OCI-LY7 (cell line): ENCODE measurements around the gene TMED8. TPM values are rescaled to one million over a fixed set of nuclear protein-coding genes. Genes with fewer than 3 reads are reported as not detected.

Source experiments
- BruUV-seq: library from RNA; stranded (reverse); fragments of 400-500 nt; replicated peaks from 2 replicates; lab custom pipeline; 2021; lab: Mats Ljungman, UMichigan
- CTCF ChIA-PET: fragments of 300-600 bp; sonication (Branson Sonifier 250); formaldehyde crosslinking; loops from one replicate; lab custom pipeline; 2022; ENCODE audit warnings: antibody characterized with exemption; ENCODE audit not compliant: unreplicated experiment; lab: Charles Lee
- POLR2A ChIA-PET: fragments of 300-600 bp; sonication (Branson Sonifier 250); formaldehyde crosslinking; loops from one replicate; lab custom pipeline; 2022; ENCODE audit warnings: antibody characterized with exemption; lab: Charles Lee
- DNase-seq: peaks from one replicate; pipeline ENCODE4 v3.0.0-alpha.2; 2015; ENCODE audit warnings: low spot score
- H2AFZ ChIP-seq: fragments of 200-600 bp; sonication (generic), shearing (Covaris generic); 2 replicates; pipeline ENCODE4 v1.6.1; 2014; ENCODE audit warnings: mild to moderate bottlenecking, antibody characterized with exemption, low read length, moderate library complexity
- H3K27ac ChIP-seq: fragments of 200-600 bp; sonication (generic); 2 replicates; pipeline ENCODE4 v1.5.1; 2014; ENCODE audit warnings: mixed run types, low read depth, mild to moderate bottlenecking, moderate library complexity, low read length, inconsistent platforms; ENCODE audit not compliant: poor library complexity, severe bottlenecking
- H3K36me3 ChIP-seq: fragments of 200-600 bp; sonication (generic); 2 replicates; pipeline ENCODE4 v1.6.1; 2014; ENCODE audit warnings: mild to moderate bottlenecking, antibody characterized with exemption, low read length, moderate library complexity, mixed read lengths; ENCODE audit not compliant: insufficient read depth
- H3K4me1 ChIP-seq: fragments of 200-600 bp; sonication (generic); 2 replicates; pipeline ENCODE4 v1.5.1; 2014; ENCODE audit warnings: mild to moderate bottlenecking, low read length; ENCODE audit not compliant: insufficient read depth, poor library complexity, severe bottlenecking
- H3K4me2 ChIP-seq: fragments of 200-600 bp; sonication (generic); 2 replicates; pipeline ENCODE4 v1.6.1; 2014; ENCODE audit warnings: mild to moderate bottlenecking, low read length
- H3K4me3 ChIP-seq: fragments of 200-600 bp; sonication (generic); 2 replicates; pipeline ENCODE4 v1.5.1; 2014; ENCODE audit warnings: mild to moderate bottlenecking, low read depth, low read length; ENCODE audit not compliant: poor library complexity, severe bottlenecking
- H3K79me2 ChIP-seq: fragments of 200-600 bp; sonication (generic); 2 replicates; pipeline ENCODE4 v1.6.1; 2016; ENCODE audit warnings: low read depth, mild to moderate bottlenecking, low read length, moderate library complexity, mixed read lengths; ENCODE audit not compliant: insufficient read depth
- H3K9me2 ChIP-seq: fragments of 200-600 bp; sonication (generic); 2 replicates; pipeline ENCODE4 v1.6.1; 2016; ENCODE audit warnings: mild to moderate bottlenecking, low read length, mixed read lengths; ENCODE audit not compliant: insufficient read depth
- H3K9me3 ChIP-seq: fragments of 200-600 bp; sonication (generic); 2 replicates; pipeline ENCODE4 v1.6.1; 2014; ENCODE audit warnings: mild to moderate bottlenecking, mixed run types, low read length, mixed read lengths
- H4K20me1 ChIP-seq: fragments of 200-600 bp; sonication (generic); 2 replicates; pipeline ENCODE4 v1.6.1; 2014; ENCODE audit warnings: mild to moderate bottlenecking, antibody characterized with exemption, low read length, moderate library complexity, mixed read lengths; ENCODE audit not compliant: insufficient read depth
- CTCF ChIP-seq: fragments of 200-600 bp; sonication (generic); conservative IDR thresholded peaks from 2 replicates; pipeline ENCODE4 v1.5.1; 2014; ENCODE audit warnings: mild to moderate bottlenecking, antibody characterized with exemption, low read length, moderate library complexity, mixed read lengths
- EZH2phosphoT487 ChIP-seq: fragments of 200-600 bp; sonication (generic); IDR thresholded peaks from 2 replicates; pipeline ENCODE4 v1.6.1; 2018; ENCODE audit warnings: low read depth, borderline replicate concordance, mild to moderate bottlenecking, mixed run types, antibody characterized with exemption, low read length, moderate library complexity, mixed read lengths
- intact Hi-C: fragments of 100-400 bp; cut with micrococcal nuclease; formaldehyde crosslinking; loops from one replicate; pipeline ENCODE4 v1.10.0; 2022; ENCODE audit not compliant: unreplicated experiment
- total RNA-seq, 2 experiments: library from RNA; depleted of rRNA in 1 of 2; stranded (reverse); fragments of >200 nt in 1 of 2; shearing (Covaris generic) in 1 of 2; gene quantifications; 2 replicates each; pipeline ENCODE4 v1.2.3, GENCODE V29; 2014 to 2022

The TMED8 gene
- total RNA-seq, 2 experiments from 2014 or later = 21.9 to 45.4 TPM

- intact Hi-C loops = no loop called here
- no peaks in the 10 kb centered on the region for H3K9me2 ChIP-seq
- H3K36me3 ChIP-seq = peaks cover 12% of the 10 kb centered on the region; the same call in 1 of the 2 replicates
- no peaks in the 10 kb centered on the region for H3K9me3 ChIP-seq
- no peaks in the 10 kb centered on the region for H3K79me2 ChIP-seq
- CTCF ChIA-PET = no interaction called here
- TF ChIP-seq CTCF (no peak), EZH2phosphoT487 (no peak)
- DNase-seq = no peak
- no peak overlapping the region for H3K4me2 ChIP-seq
- H3K4me3 ChIP-seq = no peak overlapping the region
- no peak overlapping the region for H2AFZ ChIP-seq
- H4K20me1 ChIP-seq = no peaks in the 10 kb centered on the region
- H3K4me1 ChIP-seq = no peaks in the 10 kb centered on the region
- POLR2A ChIA-PET = interaction anchor here (0.5 kb wide), 1 partner anchor 46 kb away, joined by 3 read pairs; no protein-coding TSS in a partner anchor
- H3K27ac ChIP-seq = no peak overlapping the region
- BruUV-seq = no TSS peak
Observed at GRCh38 chr14:77296155-77296554, 80.7 kb downstream of the TMED8 start.

GRCh38 chr14:77290705-77291104 is 86.2 kb downstream of the TMED8 start:
- H3K9me3 ChIP-seq = no peaks in the 10 kb centered on the region
- peak; percentile 18 for DNase-seq
- H2AFZ ChIP-seq = no peak overlapping the region
- no peak overlapping the region for H3K27ac ChIP-seq
- BruUV-seq = no TSS peak
- no peak overlapping the region for H3K4me3 ChIP-seq
- peaks cover 18% of the 10 kb centered on the region; the same call in 1 of the 2 replicates for H3K36me3 ChIP-seq
- intact Hi-C loops = no loop called here
- no peaks in the 10 kb centered on the region for H3K4me1 ChIP-seq
- no peaks in the 10 kb centered on the region for H3K79me2 ChIP-seq
- POLR2A ChIA-PET = interaction anchor here (0.8 to 1.3 kb wide), 2 partner anchors 13 to 23 kb away, joined by 3 to 6 read pairs; no protein-coding TSS in a partner anchor
- H4K20me1 ChIP-seq = no peaks in the 10 kb centered on the region
- no peak overlapping the region for H3K4me2 ChIP-seq
- CTCF ChIA-PET = no interaction called here
- TF ChIP-seq EZH2phosphoT487 (no peak), CTCF (peak; percentile 27; the same call in 1 of the 2 replicates)
- H3K9me2 ChIP-seq = no peaks in the 10 kb centered on the region

- H3K9me2 ChIP-seq = no peaks in the 10 kb centered on the region
- H3K79me2 ChIP-seq = no peaks in the 10 kb centered on the region
- ChIA-PET POLR2A (interaction anchor here (0.7 kb wide), 1 partner anchor 164 kb away, joined by 3 read pairs; no protein-coding TSS in a partner anchor), CTCF (no interaction called here)
- no peak for TF ChIP-seq CTCF
- TF ChIP-seq EZH2phosphoT487 = no peak
- H3K4me2 ChIP-seq = no peak overlapping the region
- H3K9me3 ChIP-seq = no peaks in the 10 kb centered on the region
- BruUV-seq = no TSS peak
- H3K4me1 ChIP-seq = no peaks in the 10 kb centered on the region
- intact Hi-C loops = no loop called here
- H2AFZ ChIP-seq = no peak overlapping the region
- H3K4me3 ChIP-seq = no peak overlapping the region
- peaks cover 25% of the 10 kb centered on the region for H3K36me3 ChIP-seq
- H3K27ac ChIP-seq = no peak overlapping the region
- no peak for DNase-seq
- no peaks in the 10 kb centered on the region for H4K20me1 ChIP-seq
Observed at GRCh38 chr14:77286576-77286975, 90.3 kb downstream of the TMED8 start.
